ENCODE results near the gene ANP32E.

ANP32E gene

DNA sequence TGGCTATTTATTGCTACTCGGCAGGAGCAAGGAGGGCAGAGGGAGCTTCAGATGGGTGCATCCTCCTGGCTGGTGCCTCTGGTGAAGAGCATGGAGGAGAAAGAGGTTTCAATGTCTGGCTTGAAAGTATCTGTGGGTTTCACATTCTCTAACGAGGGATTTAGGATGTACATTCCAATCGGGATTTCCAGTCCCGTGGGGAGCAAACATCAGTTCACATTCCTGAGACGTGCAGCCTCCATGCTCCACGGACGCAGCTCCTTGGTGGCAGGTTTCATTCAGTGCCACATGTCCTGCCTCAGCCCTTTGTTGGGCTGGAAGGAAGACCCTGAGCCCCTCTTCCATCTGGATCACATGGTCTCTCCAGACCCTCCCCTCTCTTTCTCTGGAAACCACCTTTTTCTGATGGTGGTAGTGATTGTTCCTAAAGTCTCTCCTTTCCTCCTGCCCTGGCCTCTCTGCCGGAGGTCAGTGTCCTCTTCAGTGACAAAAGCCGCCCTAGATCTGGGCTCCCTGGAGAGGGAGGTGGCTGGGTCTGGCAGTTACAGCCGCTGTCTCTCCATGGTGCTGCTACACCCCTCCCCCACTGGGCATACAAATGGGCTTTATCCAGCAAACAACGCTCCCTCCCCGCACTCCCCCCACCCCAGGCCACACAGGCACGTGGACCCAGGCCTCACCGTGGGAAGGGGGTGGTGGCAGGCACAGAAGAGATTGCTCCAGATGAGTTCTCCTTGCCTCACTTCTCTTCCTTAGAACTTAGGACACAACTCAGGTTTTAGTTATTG, 20.8 kb upstream of the ANP32E start:
- Histone ChIP-seq H2AFZ (ENCODE audit: low read depth, low read length) (peak overlapping the region; percentile 11), H2BK120ac (ENCODE audit: low read depth, low read length) (peak overlapping the region; percentile 76)
- WGBS: 7% methylated on average over 13 of the region's 14 CpGs

DNA sequence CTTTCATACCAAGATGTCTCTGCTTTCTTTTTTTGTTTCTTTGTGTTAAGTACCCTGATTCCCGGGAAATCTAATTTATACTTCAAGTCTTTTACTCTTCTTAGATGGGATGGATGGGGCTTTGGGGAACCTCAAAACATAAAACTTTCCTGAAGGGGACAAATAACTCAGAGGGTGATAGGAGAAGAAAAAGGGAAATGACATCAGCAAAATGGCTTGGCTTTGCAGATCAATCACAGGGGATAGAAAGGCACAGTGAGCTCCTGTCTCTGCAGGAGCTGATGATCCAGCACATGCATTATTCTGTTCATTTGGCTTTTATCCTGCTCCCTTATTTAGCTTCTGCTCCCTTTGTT, 20.3 kb upstream of the ANP32E start:
- H3K4me2 ChIP-seq (ENCODE audit: low read length, poor library complexity, severe bottlenecking): peak overlapping the region; percentile 20
- H4K91ac ChIP-seq (ENCODE audit: low read length): no peak overlapping the region
- peak overlapping the region; percentile 80 for H3K9ac ChIP-seq (ENCODE audit: low read length)
- no peak overlapping the region for H3K23ac ChIP-seq (ENCODE audit: low read length in 2 of 2)
- no peak overlapping the region for H2BK5ac ChIP-seq (ENCODE audit: low read depth, low read length, poor library complexity, severe bottlenecking)
- H3K36me3 ChIP-seq (ENCODE audit: control insufficient read depth in 1 of 2, insufficient read depth in 2 of 2, low read depth in 1 of 2, low read length in 2 of 2): no peaks in the 10 kb centered on the region
- no peak overlapping the region for H2BK120ac ChIP-seq (ENCODE audit: low read depth, low read length)
- H3K27ac ChIP-seq (ENCODE audit: low read length, poor library complexity, severe bottlenecking): no peak overlapping the region
- H3K9me3 ChIP-seq (ENCODE audit: control insufficient read depth, low read length): no peaks in the 10 kb centered on the region
- H2BK15ac ChIP-seq (ENCODE audit: low read depth, poor library complexity, severe bottlenecking): no peak overlapping the region
- no peak overlapping the region for H3K14ac ChIP-seq (ENCODE audit: low read length in 2 of 2)
- no peak for DNase-seq
- no peak overlapping the region for H2AK5ac ChIP-seq (ENCODE audit: low read length, severe bottlenecking)
- H3K27me3 ChIP-seq (ENCODE audit: control insufficient read depth in 1 of 2, insufficient read depth in 1 of 2, low read length in 2 of 2): peaks cover 28 to 34% of the 10 kb centered on the region in 2 experiments
- H3K79me1 ChIP-seq (replicated peaks; ENCODE audit: low read length, poor library complexity, severe bottlenecking): peaks cover 1% of the 10 kb centered on the region
- H4K8ac ChIP-seq (ENCODE audit: low read length): peak overlapping the region; percentile 54
- peaks cover 28% of the 10 kb centered on the region for H3K4me1 ChIP-seq (ENCODE audit: control insufficient read depth, insufficient read depth, low read depth, low read length)
- H3K18ac ChIP-seq (ENCODE audit: low read depth in 1 of 2, low read length in 2 of 2): peak overlapping the region; percentile 7 to 37
- H3K4ac ChIP-seq (ENCODE audit: low read depth in 1 of 2, low read length in 2 of 2): no peak overlapping the region
- peak overlapping the region in 1 of 2 experiments; percentile 73 for H3K4me3 ChIP-seq (ENCODE audit: insufficient read depth in 1 of 2, low read depth in 1 of 2, low read length in 2 of 2)
- H2BK12ac ChIP-seq (ENCODE audit: low read length in 2 of 2): no peak overlapping the region
- peak overlapping the region; percentile 11 for H2AFZ ChIP-seq (ENCODE audit: low read depth, low read length)
- WGBS: no CpG with 5 or more reads among the region's 1 CpG

More for the DNA sequence above, 20.8 kb upstream of the ANP32E start:
- H4K8ac ChIP-seq (ENCODE audit: low read length): peak overlapping the region; percentile 54
- peak; percentile 47 for DNase-seq
- no peaks in the 10 kb centered on the region for H3K9me3 ChIP-seq (ENCODE audit: control insufficient read depth, low read length)
- H3K79me1 ChIP-seq (replicated peaks; ENCODE audit: low read length, poor library complexity, severe bottlenecking): peaks cover 2% of the 10 kb centered on the region
- H2BK15ac ChIP-seq (ENCODE audit: low read depth, poor library complexity, severe bottlenecking): peak overlapping the region; percentile 39
- H2BK12ac ChIP-seq (ENCODE audit: low read length in 2 of 2): peak overlapping the region; percentile 65 to 79
- no peaks in the 10 kb centered on the region for H3K36me3 ChIP-seq (ENCODE audit: control insufficient read depth in 1 of 2, insufficient read depth in 2 of 2, low read depth in 1 of 2, low read length in 2 of 2)
- peak overlapping the region in 1 of 2 experiments; percentile 42 for H3K23ac ChIP-seq (ENCODE audit: low read length in 2 of 2)
- peak overlapping the region in 1 of 2 experiments; percentile 73 for H3K4me3 ChIP-seq (ENCODE audit: insufficient read depth in 1 of 2, low read depth in 1 of 2, low read length in 2 of 2)
- H2BK5ac ChIP-seq (ENCODE audit: low read depth, low read length, poor library complexity, severe bottlenecking): no peak overlapping the region
- H3K4ac ChIP-seq (ENCODE audit: low read depth in 1 of 2, low read length in 2 of 2): peak overlapping the region; percentile 10 to 64
- H3K4me2 ChIP-seq (ENCODE audit: low read length, poor library complexity, severe bottlenecking): peak overlapping the region; percentile 20
- peaks cover 28 to 34% of the 10 kb centered on the region in 2 experiments for H3K27me3 ChIP-seq (ENCODE audit: control insufficient read depth in 1 of 2, insufficient read depth in 1 of 2, low read length in 2 of 2)
- H2AK5ac ChIP-seq (ENCODE audit: low read length, severe bottlenecking): no peak overlapping the region
- peaks cover 28% of the 10 kb centered on the region for H3K4me1 ChIP-seq (ENCODE audit: control insufficient read depth, insufficient read depth, low read depth, low read length)
- H3K27ac ChIP-seq (ENCODE audit: low read length, poor library complexity, severe bottlenecking): no peak overlapping the region
- H3K14ac ChIP-seq (ENCODE audit: low read length in 2 of 2): no peak overlapping the region
- H4K91ac ChIP-seq (ENCODE audit: low read length): peak overlapping the region; percentile 6
- H3K18ac ChIP-seq (ENCODE audit: low read depth in 1 of 2, low read length in 2 of 2): peak overlapping the region; percentile 44 to 77
- H3K9ac ChIP-seq (ENCODE audit: low read length): peak overlapping the region; percentile 80

DNA sequence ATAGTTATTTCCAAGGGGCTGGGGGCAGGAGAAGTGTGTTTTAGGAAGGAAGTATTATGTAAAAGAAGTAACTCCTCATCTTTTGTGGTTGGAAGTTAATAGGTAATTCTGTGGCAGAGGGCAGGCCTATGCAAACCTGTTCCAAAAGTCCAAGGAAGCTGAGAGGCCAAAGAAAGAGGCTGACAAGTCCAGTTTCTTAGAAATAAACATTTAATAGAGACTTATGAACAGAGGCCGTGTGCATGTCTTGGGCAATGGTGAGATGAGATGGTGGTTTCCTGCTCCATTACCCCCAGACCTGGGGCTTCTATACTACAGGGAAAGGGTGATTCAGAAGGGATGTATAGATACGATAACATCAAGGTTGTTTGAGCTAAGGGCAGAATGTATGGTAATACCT, 14.0 kb upstream of the ANP32E start:
- Histone ChIP-seq H2BK12ac (ENCODE audit: low read length in 2 of 2) (no peak overlapping the region), H3K4me3 (ENCODE audit: insufficient read depth in 1 of 2, low read depth in 1 of 2, low read length in 2 of 2) (no peak overlapping the region), H3K4me1 (ENCODE audit: control insufficient read depth, insufficient read depth, low read depth, low read length) (no peaks in the 10 kb centered on the region), H2AK5ac (ENCODE audit: low read length, severe bottlenecking) (no peak overlapping the region), H4K8ac (ENCODE audit: low read length) (no peak overlapping the region), H3K23ac (ENCODE audit: low read length in 2 of 2) (no peak overlapping the region), H3K4me2 (ENCODE audit: low read length, poor library complexity, severe bottlenecking) (no peak overlapping the region), H3K18ac (ENCODE audit: low read depth in 1 of 2, low read length in 2 of 2) (no peak overlapping the region), H3K14ac (ENCODE audit: low read length in 2 of 2) (no peak overlapping the region), H3K79me1 (replicated peaks; ENCODE audit: low read length, poor library complexity, severe bottlenecking) (no peaks in the 10 kb centered on the region), H2BK5ac (ENCODE audit: low read depth, low read length, poor library complexity, severe bottlenecking) (no peak overlapping the region), H3K9ac (ENCODE audit: low read length) (no peak overlapping the region), H2AFZ (ENCODE audit: low read depth, low read length) (no peak overlapping the region), H3K27me3 (ENCODE audit: control insufficient read depth in 1 of 2, insufficient read depth in 1 of 2, low read length in 2 of 2) (no peaks in the 10 kb centered on the region), H3K27ac (ENCODE audit: low read length, poor library complexity, severe bottlenecking) (no peak overlapping the region), H2BK120ac (ENCODE audit: low read depth, low read length) (no peak overlapping the region), H3K36me3 (ENCODE audit: control insufficient read depth in 1 of 2, insufficient read depth in 2 of 2, low read depth in 1 of 2, low read length in 2 of 2) (no peaks in the 10 kb centered on the region), H3K9me3 (ENCODE audit: control insufficient read depth, low read length) (no peaks in the 10 kb centered on the region), H4K91ac (ENCODE audit: low read length) (no peak overlapping the region), H2BK15ac (ENCODE audit: low read depth, poor library complexity, severe bottlenecking) (no peak overlapping the region), H3K4ac (ENCODE audit: low read depth in 1 of 2, low read length in 2 of 2) (no peak overlapping the region)
- no peak for DNase-seq
- WGBS: 100% methylated on average over 1 of the region's 2 CpGs

DNA sequence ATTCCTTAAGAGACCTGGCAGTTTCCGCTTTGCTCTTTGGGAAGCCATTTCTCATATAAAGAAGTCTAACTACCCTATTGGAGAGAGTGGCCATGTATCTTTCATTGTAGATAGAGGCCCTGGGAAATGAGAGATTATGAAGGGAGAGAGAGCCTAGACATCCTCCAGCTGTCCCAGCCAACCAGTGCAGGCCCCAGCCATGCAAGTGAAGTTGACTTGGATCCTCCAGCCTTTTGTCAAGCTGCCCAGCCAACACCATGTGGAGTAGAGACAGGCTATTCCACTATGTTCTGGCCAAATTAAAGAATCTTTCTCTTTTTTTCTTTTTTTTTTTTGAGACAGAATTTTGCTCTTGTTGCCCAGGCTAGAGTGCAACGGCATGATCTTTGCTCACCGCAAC, 7.1 kb upstream of the ANP32E start:
- H2BK12ac ChIP-seq (ENCODE audit: low read length in 2 of 2): no peak overlapping the region
- no peak overlapping the region for H3K14ac ChIP-seq (ENCODE audit: low read length in 2 of 2)
- no peak overlapping the region for H3K18ac ChIP-seq (ENCODE audit: low read depth in 1 of 2, low read length in 2 of 2)
- H2AFZ ChIP-seq (ENCODE audit: low read depth, low read length): no peak overlapping the region
- no peak for DNase-seq
- H3K4ac ChIP-seq (ENCODE audit: low read depth in 1 of 2, low read length in 2 of 2): no peak overlapping the region
- H2AK5ac ChIP-seq (ENCODE audit: low read length, severe bottlenecking): no peak overlapping the region
- H3K4me3 ChIP-seq (ENCODE audit: insufficient read depth in 1 of 2, low read depth in 1 of 2, low read length in 2 of 2): no peak overlapping the region
- H3K4me2 ChIP-seq (ENCODE audit: low read length, poor library complexity, severe bottlenecking): no peak overlapping the region
- no peak overlapping the region for H2BK5ac ChIP-seq (ENCODE audit: low read depth, low read length, poor library complexity, severe bottlenecking)
- H3K27me3 ChIP-seq (ENCODE audit: control insufficient read depth in 1 of 2, insufficient read depth in 1 of 2, low read length in 2 of 2): no peaks in the 10 kb centered on the region
- H4K91ac ChIP-seq (ENCODE audit: low read length): no peak overlapping the region
- no peak overlapping the region for H3K23ac ChIP-seq (ENCODE audit: low read length in 2 of 2)
- no peaks in the 10 kb centered on the region for H3K4me1 ChIP-seq (ENCODE audit: control insufficient read depth, insufficient read depth, low read depth, low read length)
- no peak overlapping the region for H2BK120ac ChIP-seq (ENCODE audit: low read depth, low read length)
- 96% methylated on average over 3 of the region's 3 CpGs for WGBS
- H2BK15ac ChIP-seq (ENCODE audit: low read depth, poor library complexity, severe bottlenecking): no peak overlapping the region
- no peak overlapping the region for H4K8ac ChIP-seq (ENCODE audit: low read length)
- no peaks in the 10 kb centered on the region for H3K9me3 ChIP-seq (ENCODE audit: control insufficient read depth, low read length)
- no peaks in the 10 kb centered on the region for H3K36me3 ChIP-seq (ENCODE audit: control insufficient read depth in 1 of 2, insufficient read depth in 2 of 2, low read depth in 1 of 2, low read length in 2 of 2)
- no peak overlapping the region for H3K9ac ChIP-seq (ENCODE audit: low read length)
- no peaks in the 10 kb centered on the region for H3K79me1 ChIP-seq (replicated peaks; ENCODE audit: low read length, poor library complexity, severe bottlenecking)
- H3K27ac ChIP-seq (ENCODE audit: low read length, poor library complexity, severe bottlenecking): no peak overlapping the region
